Neuronal stem cell (in vitro differentiated cells): Measurements from ENCODE around the gene TTC33.
"Not testable (repeated sequence)": the region's sequence is repeated elsewhere in the genome, so short reads cannot be mapped to it uniquely, and the experiment has no call there.

ENCODE experiments used
- DNase-seq: peaks from one replicate; pipeline ENCODE4 v3.0.0-alpha.2; 2013; ENCODE audit warnings: low spot score
- H2AFZ ChIP-seq: one replicate; pipeline ENCODE4 v1.6.1; 2013; ENCODE audit warnings: mild to moderate bottlenecking, low read length, inconsistent platforms
- H2AK5ac ChIP-seq: 2 replicates; pipeline ENCODE4 v1.6.1; 2013; ENCODE audit warnings: low read depth, mild to moderate bottlenecking, inconsistent platforms, low read length, moderate library complexity, mixed read lengths
- H2BK120ac ChIP-seq: 2 replicates; pipeline ENCODE4 v1.6.1; 2013; ENCODE audit warnings: low read depth, mild to moderate bottlenecking, inconsistent platforms, low read length, moderate library complexity, mixed read lengths
- H2BK12ac ChIP-seq: one replicate; pipeline ENCODE4 v1.6.1; 2013; ENCODE audit warnings: low read length, inconsistent platforms
- H2BK15ac ChIP-seq: 2 replicates; pipeline ENCODE4 v1.6.1; 2013; ENCODE audit warnings: mild to moderate bottlenecking, low read length, inconsistent platforms, mixed read lengths
- H2BK5ac ChIP-seq: one replicate; pipeline ENCODE4 v1.6.1; 2013; ENCODE audit warnings: inconsistent platforms, mild to moderate bottlenecking, low read length, moderate library complexity
- H3K14ac ChIP-seq: one replicate; pipeline ENCODE4 v1.6.1; 2013; ENCODE audit warnings: low read length, inconsistent platforms
- H3K18ac ChIP-seq: 2 replicates; pipeline ENCODE4 v1.6.1; 2013; ENCODE audit warnings: low read length, inconsistent platforms
- H3K23ac ChIP-seq: 2 replicates; pipeline ENCODE4 v1.6.1; 2013; ENCODE audit warnings: low read depth, mild to moderate bottlenecking, mixed read lengths, low read length, inconsistent platforms; ENCODE audit not compliant: poor library complexity
- H3K27ac ChIP-seq: replicated peaks from 3 replicates; pipeline ENCODE4 v1.5.1; 2013; ENCODE audit warnings: low read length, inconsistent platforms
- H3K27me3 ChIP-seq, 3 experiments: 2 replicates each; pipeline ENCODE4 v1.6.1; 2013; ENCODE audit warnings: low read length in 3 of 3, mild to moderate bottlenecking in 2 of 3, inconsistent platforms in 1 of 3, low read depth in 1 of 3, mixed read lengths in 1 of 3, moderate library complexity in 1 of 3; ENCODE audit not compliant: control insufficient read depth in 3 of 3, insufficient read depth in 3 of 3
- H3K36me3 ChIP-seq, 2 donors: replicated peaks in 1 of 2; 2 replicates each; pipeline ENCODE4 v1.6.1; 2013; ENCODE audit warnings: low read length in 2 of 2; ENCODE audit not compliant: control insufficient read depth in 2 of 2, insufficient read depth in 2 of 2
- H3K4ac ChIP-seq: 2 replicates; pipeline ENCODE4 v1.6.1; 2013; ENCODE audit warnings: inconsistent platforms, mild to moderate bottlenecking, low read length, moderate library complexity
- H3K4me1 ChIP-seq, 2 donors: 1 replicate in 1 of 2; 2 replicates in 1 of 2; pipeline ENCODE4 v1.6.1; 2013; ENCODE audit warnings: low read length in 2 of 2, low read depth in 1 of 2; ENCODE audit not compliant: control insufficient read depth in 2 of 2, insufficient read depth in 1 of 2
- H3K4me2 ChIP-seq: one replicate; pipeline ENCODE4 v1.6.1; 2013; ENCODE audit warnings: mild to moderate bottlenecking, low read length, inconsistent platforms; ENCODE audit not compliant: insufficient read depth, poor library complexity, severe bottlenecking
- H3K4me3 ChIP-seq, 2 donors: 2 replicates each; pipeline ENCODE4 v1.5.1; 2013; ENCODE audit warnings: low read length in 2 of 2, mild to moderate bottlenecking in 2 of 2, inconsistent platforms in 1 of 2, moderate library complexity in 1 of 2
- H3K79me1 ChIP-seq: one replicate; pipeline ENCODE4 v1.6.1; 2013; ENCODE audit warnings: low read depth, mild to moderate bottlenecking, inconsistent platforms, low read length, moderate library complexity
- H3K9ac ChIP-seq: one replicate; pipeline ENCODE4 v1.6.1; 2013; ENCODE audit warnings: mild to moderate bottlenecking, low read depth, low read length, inconsistent platforms; ENCODE audit not compliant: poor library complexity
- H3K9me3 ChIP-seq, 2 donors: replicated peaks in 1 of 2; 2 replicates each; pipeline versions ENCODE3 to v1.6.1; 2013; ENCODE audit warnings: low read length in 2 of 2, mild to moderate bottlenecking in 2 of 2, inconsistent platforms in 1 of 2, low read depth in 1 of 2, mixed read lengths in 1 of 2, moderate library complexity in 1 of 2; ENCODE audit not compliant: control insufficient read depth in 2 of 2, insufficient read depth in 1 of 2
- H4K8ac ChIP-seq: one replicate; pipeline ENCODE4 v1.6.1; 2013; ENCODE audit warnings: low read depth, mild to moderate bottlenecking, inconsistent platforms, low read length, moderate library complexity
- H4K91ac ChIP-seq: one replicate; pipeline ENCODE4 v1.6.1; 2013; ENCODE audit warnings: low read length, low read depth, mild to moderate bottlenecking, inconsistent platforms; ENCODE audit not compliant: poor library complexity
- WGBS, 2 donors: extraction: QIAGEN DNeasy Blood & Tissue Kit; methylation state at CpG; one replicate each; pipeline ENCODE4 v1.1.7; 2013; ENCODE audit warnings: missing lambda C conversion rate in 2 of 2, mixed read lengths in 1 of 2; ENCODE audit not compliant: insufficient read length in 2 of 2, insufficient replicate concordance in 1 of 2; ENCODE audit errors: extremely low coverage in 2 of 2; 5-methylcytosine and 5-hydroxymethylcytosine counted together

Gene TTC33

GRCh38 chr5:40716000-40716399, 39.8 kb downstream of the TTC33 start:
- no peak overlapping the region for H3K4me3 ChIP-seq
- no peak overlapping the region for H3K18ac ChIP-seq
- H3K9ac ChIP-seq, result no peak overlapping the region
- no peak overlapping the region for H3K4ac ChIP-seq
- no peak overlapping the region for H2BK12ac ChIP-seq
- DNase-seq, result no peak
- H2BK15ac ChIP-seq, result no peak overlapping the region
- no peaks in the 10 kb centered on the region for H3K4me1 ChIP-seq
- H2BK5ac ChIP-seq, result no peak overlapping the region
- H4K8ac ChIP-seq, result no peak overlapping the region
- no peak overlapping the region for H2AFZ ChIP-seq
- H3K79me1 ChIP-seq, result peaks cover 1% of the 10 kb centered on the region
- WGBS, 2 donors, result no CpG with 5 or more reads among the region's 2 CpGs
- H3K9me3 ChIP-seq, result peaks cover 0 to 10% of the 10 kb centered on the region in 2 donors
- H3K14ac ChIP-seq, result no peak overlapping the region
- H3K36me3 ChIP-seq, result peaks cover 1 to 34% of the 10 kb centered on the region in 2 donors
- H3K27me3 ChIP-seq, result no peaks in the 10 kb centered on the region
- no peak overlapping the region for H3K23ac ChIP-seq
- no peak overlapping the region for H3K4me2 ChIP-seq
- H2BK120ac ChIP-seq, result no peak overlapping the region
- no peak overlapping the region for H3K27ac ChIP-seq
- no peak overlapping the region for H4K91ac ChIP-seq
- H2AK5ac ChIP-seq, result no peak overlapping the region

- no peak for DNase-seq
- H3K9me3 ChIP-seq, result peaks cover 0 to 7% of the 10 kb centered on the region in 2 donors
- H2AFZ ChIP-seq, result no peak overlapping the region
- H4K91ac ChIP-seq, result no peak overlapping the region
- no peak overlapping the region for H4K8ac ChIP-seq
- H3K4me1 ChIP-seq, result no peaks in the 10 kb centered on the region
- peaks cover 0 to 17% of the 10 kb centered on the region in 2 donors for H3K36me3 ChIP-seq
- H2BK12ac ChIP-seq, result no peak overlapping the region
- no peak overlapping the region for H3K18ac ChIP-seq
- H3K27ac ChIP-seq, result no peak overlapping the region
- H2AK5ac ChIP-seq, result no peak overlapping the region
- H3K4ac ChIP-seq, result no peak overlapping the region
- no peak overlapping the region for H3K4me3 ChIP-seq
- H3K4me2 ChIP-seq, result no peak overlapping the region
- H2BK5ac ChIP-seq, result no peak overlapping the region
- H3K14ac ChIP-seq, result no peak overlapping the region
- H3K27me3 ChIP-seq, result no peaks in the 10 kb centered on the region
- H3K23ac ChIP-seq, result no peak overlapping the region
- H2BK15ac ChIP-seq, result no peak overlapping the region
- no peaks in the 10 kb centered on the region for H3K79me1 ChIP-seq
- no peak overlapping the region for H2BK120ac ChIP-seq
- H3K9ac ChIP-seq, result no peak overlapping the region
Observed at GRCh38 chr5:40714001-40714400, 41.8 kb downstream of the TTC33 start.

DNA sequence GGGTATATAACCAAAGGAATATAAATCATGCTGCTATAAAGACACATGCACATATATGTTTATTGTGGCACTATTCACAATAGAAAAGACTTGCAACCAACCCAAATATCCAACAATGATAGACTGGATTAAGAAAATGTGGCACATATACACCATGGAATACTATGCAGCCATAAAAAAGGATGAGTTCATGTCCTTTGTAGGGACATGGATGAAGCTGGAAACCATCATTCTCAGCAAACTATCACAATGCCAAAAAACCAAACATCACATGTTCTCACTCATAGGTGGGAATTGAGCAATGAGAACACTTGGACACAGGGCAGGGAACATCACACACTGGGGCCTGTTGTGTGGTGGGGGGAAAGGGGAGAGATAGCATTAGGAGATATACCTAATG, 45.2 kb downstream of the TTC33 start:
- H4K8ac ChIP-seq, H2AK5ac ChIP-seq, H4K91ac ChIP-seq, H3K36me3 ChIP-seq, H3K9me3 ChIP-seq, H3K14ac ChIP-seq, H2AFZ ChIP-seq, H3K4me3 ChIP-seq, H3K9ac ChIP-seq, H3K18ac ChIP-seq, H2BK15ac ChIP-seq, H2BK5ac ChIP-seq, H3K27ac ChIP-seq, H3K23ac ChIP-seq, H3K4me2 ChIP-seq, H3K4me1 ChIP-seq, H3K27me3 ChIP-seq, H3K79me1 ChIP-seq, DNase-seq, H3K4ac ChIP-seq, H2BK12ac ChIP-seq, H2BK120ac ChIP-seq: not testable (repeated sequence)

DNA sequence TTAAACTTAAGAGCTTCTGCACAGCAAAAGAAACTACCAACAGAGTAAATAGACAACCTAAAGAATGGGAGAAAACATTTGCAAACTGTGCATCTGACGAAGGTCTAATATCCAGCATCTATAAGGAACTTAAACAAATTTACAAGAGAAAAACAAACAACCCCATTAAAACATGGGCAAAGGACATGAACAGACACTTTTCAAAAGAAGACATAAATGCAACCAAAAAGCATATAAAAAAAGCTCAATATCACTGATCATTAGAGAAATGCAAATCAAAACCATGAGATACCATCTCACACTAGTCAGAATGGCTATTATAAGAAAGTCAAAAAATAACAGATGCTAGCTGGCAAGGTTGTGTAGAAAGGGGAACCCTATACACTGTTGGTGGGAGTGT, 50.3 kb downstream of the TTC33 start:
- not testable (repeated sequence) for H4K91ac ChIP-seq, H3K23ac ChIP-seq, H3K18ac ChIP-seq, H3K79me1 ChIP-seq, H3K9me3 ChIP-seq, DNase-seq, H2BK15ac ChIP-seq, H2BK12ac ChIP-seq, H3K36me3 ChIP-seq, H2AK5ac ChIP-seq, H3K14ac ChIP-seq, H3K4me2 ChIP-seq, H3K4me3 ChIP-seq, H4K8ac ChIP-seq, H2BK5ac ChIP-seq, H3K27ac ChIP-seq, H3K27me3 ChIP-seq, H2BK120ac ChIP-seq, H3K4me1 ChIP-seq, H2AFZ ChIP-seq, H3K4ac ChIP-seq, H3K9ac ChIP-seq
- WGBS, 2 donors, result no CpG with 5 or more reads among the region's 1 CpG
